CD4-positive, alpha-beta T cell treated with Interleukin-15 for 1 hour (primary cell): ENCODE data around the gene GLT8D1.

Source experiments
- DNase-seq: peaks from one replicate; pipeline ENCODE4 v3.0.0-alpha.2; 2020

The GLT8D1 gene

GRCh38 chr3:52710512-52710911, 4.9 kb upstream of the GLT8D1 start:
- no peak for DNase-seq

DNA sequence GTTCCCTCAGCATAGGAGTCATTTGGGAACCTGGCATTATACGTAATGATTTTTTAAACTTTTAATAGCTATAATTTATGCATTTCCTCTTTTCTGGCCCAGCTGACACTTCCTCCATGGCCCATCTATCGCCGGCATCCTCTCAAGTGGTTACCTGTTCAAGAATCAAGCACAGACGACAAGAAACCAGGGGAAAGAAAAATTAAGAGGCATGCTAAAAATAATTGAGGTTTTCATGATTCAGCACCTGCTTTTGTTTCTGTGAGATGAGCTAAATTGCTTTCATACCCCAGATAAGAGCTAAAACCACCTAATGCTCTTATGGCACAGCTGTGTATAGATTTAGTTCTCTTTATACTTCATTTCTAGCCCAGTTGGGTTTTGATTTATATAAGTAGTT, 2.0 kb upstream of the GLT8D1 start:
- DNase-seq, result no peak

GRCh38 chr3:52705438-52705687, 228 bp downstream of the GLT8D1 start:
- DNase-seq, result no peak

DNA sequence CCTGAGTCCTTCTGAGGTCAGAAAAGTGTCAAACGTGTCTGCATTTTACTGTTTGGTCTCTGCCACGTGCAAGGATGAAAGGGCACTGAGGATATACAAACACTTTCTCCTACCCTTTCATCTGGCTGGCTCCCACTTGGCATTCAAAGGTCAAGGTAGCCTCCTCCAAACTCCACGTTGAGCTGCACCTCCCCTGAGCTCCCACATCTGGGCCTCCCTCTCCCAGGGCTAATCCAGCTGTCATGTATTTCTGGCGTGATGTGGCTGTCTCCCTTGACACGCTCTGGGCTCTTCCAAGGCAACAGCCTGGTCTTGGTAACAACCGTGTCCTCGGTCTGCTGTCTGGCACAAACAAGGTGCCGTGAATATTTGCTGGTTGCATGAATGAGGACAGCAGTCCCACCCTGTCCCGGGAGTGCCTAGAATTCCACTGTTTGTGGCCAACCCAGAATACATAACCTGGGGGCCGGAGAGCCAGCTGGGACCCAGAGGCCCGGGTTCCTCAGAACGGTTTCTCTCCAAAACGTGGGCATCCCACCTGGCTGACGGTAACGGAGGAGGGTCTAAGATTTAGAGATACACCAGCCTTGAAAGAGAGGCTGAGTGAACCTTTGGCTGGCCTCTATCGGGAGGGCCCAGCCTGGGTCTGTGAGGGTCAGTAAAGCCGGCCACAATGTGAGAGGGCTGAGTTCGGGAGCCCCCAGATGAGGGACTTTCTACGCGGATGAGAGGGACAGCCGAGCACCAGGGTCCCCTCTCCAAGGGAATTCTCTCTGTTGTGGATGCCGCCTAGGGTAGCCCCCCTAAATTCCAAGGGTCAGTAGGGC, 767 bp downstream of the GLT8D1 start:
- DNase-seq, result no peak

GRCh38 chr3:52703341-52703740, 2.2 kb downstream of the GLT8D1 start:
- DNase-seq, result no peak

GRCh38 chr3:52697632-52697965, 8.0 kb downstream of the GLT8D1 start:
- no peak for DNase-seq

GRCh38 chr3:52696830-52697631, 8.6 kb downstream of the GLT8D1 start:
- no peak for DNase-seq

- no peak for DNase-seq
Measured at GRCh38 chr3:52695798-52696671, 9.6 kb downstream of the GLT8D1 start.

- DNase-seq, result no peak
Measured at GRCh38 chr3:52694528-52695189, 10.9 kb downstream of the GLT8D1 start.

- no peak for DNase-seq
Measured at GRCh38 chr3:52693071-52693470, 12.5 kb downstream of the GLT8D1 start.

- DNase-seq, result no peak
Measured at GRCh38 chr3:52690560-52690959, 15.0 kb downstream of the GLT8D1 start.

GRCh38 chr3:52689151-52689550, 16.4 kb downstream of the GLT8D1 start:
- DNase-seq, result no peak

DNA sequence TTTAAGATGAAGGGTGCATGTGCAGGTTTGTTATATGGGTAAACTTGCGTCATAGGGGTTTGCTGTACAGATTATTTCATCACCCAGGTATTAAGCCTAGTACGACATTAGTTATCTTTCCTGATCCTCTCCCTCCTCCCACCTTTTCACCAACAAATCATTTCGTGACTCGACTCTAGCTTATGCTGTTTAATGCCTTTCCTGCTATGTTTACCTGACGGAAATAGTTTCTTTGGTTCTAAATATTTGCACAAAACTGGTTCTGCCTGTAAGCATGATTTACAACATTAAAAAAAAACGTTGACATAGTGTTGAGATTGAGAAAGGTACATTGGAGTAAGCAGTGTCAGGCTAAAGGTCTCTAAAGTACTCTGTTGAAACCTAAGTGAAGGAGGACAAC, 17.3 kb downstream of the GLT8D1 start:
- DNase-seq, result no peak

- peak; percentile 94 for DNase-seq
Measured at GRCh38 chr3:52685709-52686691, 19.6 kb downstream of the GLT8D1 start, which contains the start of the genes GNL3 and PBRM1. TSS of gene GNL3 (plus strand) at chr3:52686032. CDS start at chr3:52686093, 61 bp downstream. TSS of gene PBRM1 (minus strand) at chr3:52685913.

DNA sequence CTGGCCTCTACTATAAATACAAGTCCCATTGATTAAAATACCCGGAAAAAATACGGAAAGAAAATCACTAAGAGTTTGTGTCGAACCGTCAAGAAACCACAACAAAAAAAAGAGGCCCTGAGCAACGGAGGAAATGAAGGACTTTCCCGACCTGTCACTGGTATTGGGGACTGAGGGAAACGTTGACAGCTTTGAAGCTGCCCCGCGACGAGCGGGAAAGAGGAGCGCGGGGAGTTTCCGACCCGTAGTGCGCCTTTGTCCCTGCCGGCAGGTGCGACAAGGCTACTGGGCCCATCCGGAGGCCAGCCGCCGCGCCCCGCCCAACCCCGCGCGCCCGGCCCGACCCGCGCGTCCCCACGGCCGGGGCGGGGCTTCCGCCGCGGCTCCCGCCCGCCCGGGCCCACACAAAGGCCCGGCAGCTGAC, 20.3 kb downstream of the GLT8D1 start:
- peak; percentile 85 for DNase-seq

GRCh38 chr3:52684184-52684583, 21.4 kb downstream of the GLT8D1 start:
- DNase-seq, result no peak

GRCh38 chr3:52683611-52684010, 22.0 kb downstream of the GLT8D1 start:
- DNase-seq, result no peak

GRCh38 chr3:52682016-52682415, 23.6 kb downstream of the GLT8D1 start:
- DNase-seq, result no peak

GRCh38 chr3:52681596-52681995, 24.0 kb downstream of the GLT8D1 start:
- DNase-seq, result no peak

DNA sequence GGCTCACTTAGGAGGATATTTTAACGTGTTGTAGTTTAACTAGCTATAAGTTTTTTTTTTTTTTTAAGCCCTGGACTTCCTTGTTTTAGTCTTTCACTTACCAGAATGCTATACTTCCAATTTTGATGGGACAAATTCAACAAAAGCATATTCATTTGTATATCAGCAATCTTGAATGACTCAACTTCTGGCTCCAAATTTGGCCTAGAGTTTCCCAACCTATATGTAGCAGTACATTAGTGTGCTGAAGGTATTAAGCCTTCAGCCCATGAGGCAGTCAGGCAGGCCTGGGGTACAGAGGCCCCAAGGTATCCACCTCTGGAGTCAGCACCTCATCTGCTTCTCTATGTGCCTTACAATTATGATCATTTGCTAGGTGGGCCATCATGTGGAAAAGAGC, 25.8 kb downstream of the GLT8D1 start:
- DNase-seq, result no peak

- no peak for DNase-seq
Measured at GRCh38 chr3:52679199-52679538, 26.4 kb downstream of the GLT8D1 start.
